IgD-negative memory B cell (primary cell): ENCODE measurements around the gene TMEM144. TPM values are rescaled to one million over a fixed set of nuclear protein-coding genes. Genes with fewer than 3 reads are reported as not detected.

Source experiments
- H3K27ac Mint-ChIP-seq, 3 donors: one replicate each; pipeline ENCODE4 v1.8.0; 2020 to 2022; ENCODE audit warnings: mild to moderate bottlenecking in 3 of 3, mixed read lengths in 3 of 3, moderate library complexity in 1 of 3
- H3K27me3 Mint-ChIP-seq: one replicate; pipeline ENCODE4 v1.8.0; 2021; ENCODE audit warnings: mixed read lengths
- H3K36me3 Mint-ChIP-seq: one replicate; pipeline ENCODE4 v1.8.0; 2020; ENCODE audit warnings: mild to moderate bottlenecking, mixed read lengths
- H3K4me1 Mint-ChIP-seq, 3 donors: one replicate each; pipeline ENCODE4 v1.8.0; 2020 to 2022; ENCODE audit warnings: mixed read lengths in 3 of 3, mild to moderate bottlenecking in 1 of 3
- H3K4me3 Mint-ChIP-seq, 4 donors: one replicate each; pipeline ENCODE4 v1.8.0; 2020 to 2022; ENCODE audit warnings: mild to moderate bottlenecking in 4 of 4, mixed read lengths in 4 of 4, moderate library complexity in 3 of 4
- H3K9me3 Mint-ChIP-seq, 3 donors: one replicate each; pipeline ENCODE4 v1.8.0; 2020 to 2021; ENCODE audit warnings: mixed read lengths in 3 of 3, mild to moderate bottlenecking in 1 of 3
- polyA plus RNA-seq: library from polyadenylated mRNA; unstranded; fragments of 300-500 nt; fragmentation: Illumina TruSeq; gene quantifications from one replicate; pipeline ENCODE4 v1.2.3, GENCODE V29; 2021

TMEM144 gene
- not detected for polyA plus RNA-seq

- H3K27ac Mint-ChIP-seq: no peak within 1 kb of the TSS
- peaks cover 2% of the 10 kb centered on the region for H3K36me3 Mint-ChIP-seq
- peak within 1 kb of the TSS in 3 of 4 donors; percentile 64 to 85 (median 77) for H3K4me3 Mint-ChIP-seq
- peaks cover 0 to 4% (median 3%) of the 10 kb centered on the region in 3 donors for H3K9me3 Mint-ChIP-seq
- peaks cover 10% of the 10 kb centered on the region for H3K27me3 Mint-ChIP-seq
- H3K4me1 Mint-ChIP-seq: peaks cover 0 to 7% (median 0%) of the 10 kb centered on the region in 3 donors
Observed at GRCh38 chr4:158209825-158210807, at the start of gene TMEM144. Gene TMEM144 (plus strand): TSS chr4:158210486. CDS start chr4:158212668, 2,182 bp downstream.

- Mint-ChIP-seq H3K27ac (peak overlapping the region in 1 of 3 donors; percentile 34), H3K4me3 (no peak overlapping the region), H3K27me3 (no peaks in the 10 kb centered on the region), H3K4me1 (no peaks in the 10 kb centered on the region), H3K9me3 (peaks cover 0 to 3% (median 0%) of the 10 kb centered on the region in 3 donors), H3K36me3 (no peaks in the 10 kb centered on the region)
Observed at GRCh38 chr4:158161551-158162354, 48.5 kb upstream of the TMEM144 start.

DNA sequence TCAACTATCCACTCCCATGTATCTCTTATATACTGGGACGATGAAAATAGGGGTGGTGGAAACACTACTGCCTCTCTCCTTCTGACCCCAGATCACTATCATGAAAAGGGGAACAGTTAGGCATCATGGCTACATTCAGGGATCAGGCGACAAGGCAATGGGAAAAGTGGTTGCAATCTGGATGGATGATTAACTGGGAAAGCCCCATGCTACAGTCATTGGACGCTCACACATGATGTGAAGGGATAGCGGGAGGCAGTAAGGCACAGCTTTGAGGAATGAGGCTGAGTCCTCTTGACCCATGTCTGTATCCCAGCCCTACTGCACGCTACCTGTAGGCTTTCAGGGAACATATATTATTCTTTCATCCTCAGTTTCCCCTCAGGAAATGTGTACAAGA, 47.7 kb upstream of the TMEM144 start:
- H3K27me3 Mint-ChIP-seq: no peaks in the 10 kb centered on the region
- no peak overlapping the region for H3K27ac Mint-ChIP-seq
- H3K36me3 Mint-ChIP-seq: no peaks in the 10 kb centered on the region

DNA sequence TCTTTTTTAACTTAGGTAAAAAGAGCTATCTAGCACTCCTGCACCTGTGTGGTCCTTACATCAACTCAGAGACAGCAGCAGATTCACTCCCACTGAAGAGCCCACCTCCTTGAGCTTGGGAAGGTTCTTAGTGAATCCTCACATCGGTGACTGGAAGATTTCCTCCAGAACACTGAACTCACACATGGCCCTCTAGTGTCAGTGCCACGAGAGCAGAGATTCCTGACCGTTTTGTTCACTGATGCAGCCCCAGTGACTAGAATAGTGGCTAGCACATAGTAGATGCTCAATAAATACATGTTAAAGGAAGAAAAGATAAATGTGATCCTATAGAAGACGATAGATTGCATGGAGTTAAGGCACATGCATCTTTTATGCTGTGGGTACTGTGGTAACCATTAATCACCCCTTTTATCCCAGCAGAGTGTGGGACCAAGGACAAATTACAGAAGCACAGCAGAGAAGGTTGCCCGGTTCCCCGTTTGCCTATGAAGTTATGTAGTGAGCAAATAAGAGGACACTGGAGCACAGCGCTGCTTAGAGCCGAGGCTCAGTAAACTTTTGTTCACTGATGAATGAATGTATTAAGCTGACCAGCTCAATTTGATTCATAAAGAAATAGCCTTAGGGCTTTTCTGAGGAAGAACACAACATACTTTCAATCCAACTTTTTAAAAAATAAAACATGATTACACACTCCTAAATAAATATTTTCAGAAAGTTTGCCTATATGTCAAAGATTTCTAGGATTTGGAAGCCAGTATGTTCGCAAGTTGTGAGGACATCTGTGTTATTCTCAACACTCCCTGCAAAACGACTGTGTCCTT, 46.1 kb upstream of the TMEM144 start:
- Mint-ChIP-seq H3K27ac (no peak overlapping the region), H3K4me3 (peak overlapping the region in 1 of 4 donors; percentile 52)

More for the DNA sequence above, 47.7 kb upstream of the TMEM144 start:
- H3K4me1 Mint-ChIP-seq: no peaks in the 10 kb centered on the region
- no peak overlapping the region for H3K4me3 Mint-ChIP-seq
- H3K9me3 Mint-ChIP-seq: peaks cover 0 to 3% (median 0%) of the 10 kb centered on the region in 3 donors

DNA sequence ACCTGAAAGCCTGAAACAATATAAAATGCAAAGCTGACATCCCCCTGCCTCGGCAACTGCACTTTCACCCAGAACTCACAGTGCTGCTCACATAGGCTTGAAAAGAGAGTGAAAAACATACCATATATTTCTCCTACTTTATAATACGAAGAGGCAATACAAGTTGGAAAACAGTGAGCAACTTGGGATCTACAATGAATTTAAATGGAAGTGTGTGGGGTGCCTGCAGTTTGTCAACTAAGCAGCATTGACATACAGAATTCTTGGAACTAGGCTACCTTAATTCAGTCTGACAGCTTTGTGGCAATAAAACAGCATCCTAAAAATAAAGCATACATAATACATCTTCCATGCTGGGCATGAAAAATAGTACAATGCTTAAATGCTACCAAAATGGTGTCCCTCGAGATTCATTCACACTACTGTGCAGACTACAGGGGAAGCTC, 45.5 kb upstream of the TMEM144 start:
- Mint-ChIP-seq H3K27ac (no peak overlapping the region), H3K36me3 (no peaks in the 10 kb centered on the region), H3K27me3 (peaks cover 4% of the 10 kb centered on the region), H3K9me3 (peaks cover 0 to 3% (median 0%) of the 10 kb centered on the region in 3 donors), H3K4me3 (no peak overlapping the region), H3K4me1 (no peaks in the 10 kb centered on the region)

More for the DNA sequence above, 46.1 kb upstream of the TMEM144 start:
- Mint-ChIP-seq H3K9me3 (peaks cover 0 to 3% (median 0%) of the 10 kb centered on the region in 3 donors), H3K36me3 (no peaks in the 10 kb centered on the region), H3K27me3 (peaks cover 4% of the 10 kb centered on the region), H3K4me1 (no peaks in the 10 kb centered on the region)

- H3K4me3 Mint-ChIP-seq: no peak overlapping the region
- H3K27ac Mint-ChIP-seq: no peak overlapping the region
- H3K36me3 Mint-ChIP-seq: no peaks in the 10 kb centered on the region
- peaks cover 13% of the 10 kb centered on the region for H3K27me3 Mint-ChIP-seq
- H3K9me3 Mint-ChIP-seq: peaks cover 0 to 3% (median 0%) of the 10 kb centered on the region in 3 donors
- H3K4me1 Mint-ChIP-seq: no peaks in the 10 kb centered on the region
Observed at GRCh38 chr4:158166701-158167100, 43.6 kb upstream of the TMEM144 start.

DNA sequence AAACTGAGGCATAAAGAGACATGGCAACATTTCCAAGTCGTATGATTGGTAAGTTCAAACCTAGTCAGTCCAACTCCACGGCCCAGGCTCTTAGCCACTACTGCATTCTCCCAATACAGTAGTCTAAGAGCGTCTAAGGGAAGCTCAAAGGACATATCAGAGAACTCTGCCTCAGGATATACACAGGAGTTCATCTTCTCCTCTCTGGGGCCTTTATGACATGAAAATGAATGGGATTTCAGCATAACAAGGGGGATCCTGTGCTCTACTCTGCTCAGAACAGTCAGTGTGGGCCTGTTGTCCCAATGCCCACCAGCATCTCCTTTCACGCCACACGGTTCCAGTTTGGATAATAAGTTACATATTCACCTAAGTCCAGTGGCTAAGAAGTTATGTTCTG, 41.7 kb upstream of the TMEM144 start:
- no peak overlapping the region for H3K4me3 Mint-ChIP-seq
- H3K27ac Mint-ChIP-seq: no peak overlapping the region
- H3K27me3 Mint-ChIP-seq: peaks cover 20% of the 10 kb centered on the region

GRCh38 chr4:158169506-158169905, 40.8 kb upstream of the TMEM144 start:
- Mint-ChIP-seq H3K4me1 (no peaks in the 10 kb centered on the region), H3K9me3 (no peaks in the 10 kb centered on the region), H3K36me3 (no peaks in the 10 kb centered on the region), H3K4me3 (no peak overlapping the region), H3K27me3 (peaks cover 20% of the 10 kb centered on the region), H3K27ac (no peak overlapping the region)

More for the DNA sequence above, 41.7 kb upstream of the TMEM144 start:
- H3K4me1 Mint-ChIP-seq: no peaks in the 10 kb centered on the region
- H3K36me3 Mint-ChIP-seq: no peaks in the 10 kb centered on the region
- H3K9me3 Mint-ChIP-seq: no peaks in the 10 kb centered on the region

DNA sequence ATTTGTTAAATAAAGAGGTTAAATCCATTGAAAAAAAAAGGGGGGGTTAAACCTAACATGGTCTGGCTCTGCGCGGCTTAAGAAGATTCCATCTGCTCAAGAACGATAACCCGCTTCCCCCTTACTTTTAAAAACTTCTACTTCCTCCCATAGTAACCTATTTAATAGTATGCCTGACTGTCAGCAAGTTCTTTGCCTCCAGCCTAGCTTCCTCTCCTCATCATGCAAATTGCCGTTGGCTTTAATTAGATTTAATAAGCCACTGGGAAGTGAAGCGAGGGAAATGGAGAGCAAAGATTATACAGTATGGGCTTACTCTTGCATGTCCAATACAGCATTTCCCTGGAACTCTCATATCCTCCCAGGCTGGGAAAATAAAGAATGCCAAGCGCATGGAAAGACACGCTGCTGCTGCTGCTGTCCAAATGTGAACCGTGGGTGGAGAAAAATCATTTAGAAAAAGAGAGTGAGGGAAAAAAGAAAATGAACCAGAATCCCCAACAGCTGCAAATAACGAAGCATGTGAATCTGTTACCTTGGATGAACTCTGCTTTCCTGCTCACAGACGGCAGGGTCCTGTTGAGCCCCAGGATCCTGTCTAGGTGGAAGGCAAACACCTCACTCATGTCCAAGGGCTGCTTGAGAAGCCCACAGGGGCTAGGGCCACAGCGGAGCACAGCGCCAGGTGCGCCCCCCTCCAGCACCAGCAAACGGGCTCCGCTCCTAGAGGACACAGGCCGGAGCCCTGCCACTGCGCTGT, 40.2 kb upstream of the TMEM144 start:
- no peak overlapping the region for H3K4me3 Mint-ChIP-seq
- no peaks in the 10 kb centered on the region for H3K4me1 Mint-ChIP-seq
- H3K27ac Mint-ChIP-seq: no peak overlapping the region
- no peaks in the 10 kb centered on the region for H3K36me3 Mint-ChIP-seq
- H3K27me3 Mint-ChIP-seq: peaks cover 20% of the 10 kb centered on the region
- H3K9me3 Mint-ChIP-seq: no peaks in the 10 kb centered on the region

GRCh38 chr4:158170691-158171561, 39.4 kb upstream of the TMEM144 start:
- H3K27ac Mint-ChIP-seq: no peak overlapping the region
- H3K9me3 Mint-ChIP-seq: no peaks in the 10 kb centered on the region
- no peaks in the 10 kb centered on the region for H3K36me3 Mint-ChIP-seq
- peaks cover 20% of the 10 kb centered on the region for H3K27me3 Mint-ChIP-seq
- no peak overlapping the region for H3K4me3 Mint-ChIP-seq
- H3K4me1 Mint-ChIP-seq: no peaks in the 10 kb centered on the region

GRCh38 chr4:158172261-158173258, 37.7 kb upstream of the TMEM144 start, which contains the start of gene GASK1B:
Gene GASK1B (minus strand): TSS chr4:158173025. CDS start chr4:158171375, 1,650 bp downstream.
- peaks cover 20% of the 10 kb centered on the region for H3K27me3 Mint-ChIP-seq
- H3K4me3 Mint-ChIP-seq: no peak within 1 kb of the TSS
- H3K9me3 Mint-ChIP-seq: no peaks in the 10 kb centered on the region
- no peaks in the 10 kb centered on the region for H3K36me3 Mint-ChIP-seq
- H3K27ac Mint-ChIP-seq: no peak within 1 kb of the TSS
- H3K4me1 Mint-ChIP-seq: no peaks in the 10 kb centered on the region

GRCh38 chr4:158176108-158176507, 34.2 kb upstream of the TMEM144 start:
- Mint-ChIP-seq H3K4me1 (no peaks in the 10 kb centered on the region), H3K27ac (no peak overlapping the region), H3K36me3 (no peaks in the 10 kb centered on the region), H3K4me3 (no peak overlapping the region), H3K9me3 (peaks cover 0 to 3% (median 0%) of the 10 kb centered on the region in 3 donors), H3K27me3 (peaks cover 11% of the 10 kb centered on the region)
